ENCODE measurements around the gene CUTA. TPM values are rescaled to one million over a fixed set of nuclear protein-coding genes. Genes with fewer than 3 reads are reported as not detected.

The CUTA gene
- total and polyA plus RNA-seq, 2 of the 13 experiments (the other 11 are each of a cell fraction or from before 2014, with no cell fraction given) = 170 to 180 TPM

DNA sequence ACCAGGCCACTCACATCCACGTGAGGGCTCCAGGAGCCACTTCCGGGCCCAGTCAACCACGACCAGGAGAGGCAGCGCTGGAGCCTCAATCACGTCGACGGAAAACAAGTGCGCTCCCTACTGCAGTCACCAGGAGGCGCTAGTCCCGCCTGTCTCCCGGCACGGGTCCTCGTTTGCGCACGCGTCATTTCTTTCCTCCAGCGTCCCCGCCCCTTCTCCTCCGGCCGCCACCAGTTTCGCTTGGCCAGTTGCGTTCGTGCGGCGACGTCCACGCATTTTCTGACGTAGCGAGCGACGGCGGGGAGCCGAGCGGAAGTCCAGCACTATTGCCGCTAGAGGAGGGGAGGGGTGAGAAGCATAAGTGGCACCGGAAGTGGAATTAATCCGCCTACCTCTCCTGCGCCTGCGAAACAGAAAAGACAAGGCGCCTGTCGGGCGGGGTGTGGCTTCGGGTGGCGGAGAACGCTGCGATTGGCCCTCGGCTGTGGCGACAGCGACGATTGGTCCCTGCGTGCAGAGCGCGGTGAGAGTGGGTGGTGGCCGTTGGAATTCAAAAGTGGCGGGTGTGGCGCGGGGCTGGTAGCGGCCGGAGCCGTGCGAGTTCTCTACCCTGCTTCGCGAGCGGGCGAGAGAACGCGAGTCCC lies 26.5 kb downstream of the CUTA start, which contains the start of gene KIFC1 (continued):
- TF ChIP-seq ZNF775 (CRISPR knock-in tag; IDR thresholded peaks at IDR 0.05; ENCODE audit: borderline replicate concordance) = no peak
- TF ChIP-seq ZBTB26 (CRISPR knock-in tag; IDR thresholded peaks at IDR 0.05; ENCODE audit: borderline replicate concordance) = peak; percentile 78
- TF ChIP-seq HMG20A (CRISPR knock-in tag; IDR thresholded peaks at IDR 0.05; ENCODE audit: borderline replicate concordance) = 0 out of 2 replicates have a peak, but pooled peaks have one; percentile 50
- TF ChIP-seq ZNF776 (CRISPR knock-in tag; IDR thresholded peaks at IDR 0.05) = no peak
- peak; percentile 73; the same call in 1 of the 2 replicates for TF ChIP-seq KLF9 (CRISPR knock-in tag; IDR thresholded peaks at IDR 0.05; ENCODE audit: low read depth)
- TF ChIP-seq ZNF577 (CRISPR knock-in tag; IDR thresholded peaks at IDR 0.05; ENCODE audit: borderline replicate concordance, low read depth) = no peak
- TF ChIP-seq MTF1 (CRISPR knock-in tag; IDR thresholded peaks at IDR 0.05) = no peak
- 0 out of 2 replicates have a peak, but pooled peaks have one; percentile 47 for TF ChIP-seq ZNF337 (CRISPR knock-in tag; IDR thresholded peaks at IDR 0.05; ENCODE audit: borderline replicate concordance, low read depth)
- peak; percentile 75; the same call in 1 of the 2 replicates for TF ChIP-seq RFXAP (CRISPR knock-in tag; IDR thresholded peaks at IDR 0.05; ENCODE audit: borderline replicate concordance)
- TF ChIP-seq HNF4A (CRISPR knock-in tag; IDR thresholded peaks at IDR 0.05) = no peak; the same call in 1 of the 2 replicates
- TF ChIP-seq, protein P1, sequence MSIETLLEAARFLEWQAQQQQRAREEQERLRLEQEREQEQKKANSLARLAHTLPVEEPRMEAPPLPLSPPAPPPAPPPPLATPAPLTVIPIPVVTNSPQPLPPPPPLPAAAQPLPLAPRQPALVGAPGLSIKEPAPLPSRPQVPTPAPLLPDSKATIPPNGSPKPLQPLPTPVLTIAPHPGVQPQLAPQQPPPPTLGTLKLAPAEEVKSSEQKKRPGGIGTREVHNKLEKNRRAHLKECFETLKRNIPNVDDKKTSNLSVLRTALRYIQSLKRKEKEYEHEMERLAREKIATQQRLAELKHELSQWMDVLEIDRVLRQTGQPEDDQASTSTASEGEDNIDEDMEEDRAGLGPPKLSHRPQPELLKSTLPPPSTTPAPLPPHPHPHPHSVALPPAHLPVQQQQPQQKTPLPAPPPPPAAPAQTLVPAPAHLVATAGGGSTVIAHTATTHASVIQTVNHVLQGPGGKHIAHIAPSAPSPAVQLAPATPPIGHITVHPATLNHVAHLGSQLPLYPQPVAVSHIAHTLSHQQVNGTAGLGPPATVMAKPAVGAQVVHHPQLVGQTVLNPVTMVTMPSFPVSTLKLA (IDR thresholded peaks at IDR 0.05) = peak; percentile 85
- TF ChIP-seq RARG (CRISPR knock-in tag; IDR thresholded peaks at IDR 0.05; ENCODE audit: low read depth) = no peak; the same call in 1 of the 2 replicates
- TF ChIP-seq, protein P2, sequence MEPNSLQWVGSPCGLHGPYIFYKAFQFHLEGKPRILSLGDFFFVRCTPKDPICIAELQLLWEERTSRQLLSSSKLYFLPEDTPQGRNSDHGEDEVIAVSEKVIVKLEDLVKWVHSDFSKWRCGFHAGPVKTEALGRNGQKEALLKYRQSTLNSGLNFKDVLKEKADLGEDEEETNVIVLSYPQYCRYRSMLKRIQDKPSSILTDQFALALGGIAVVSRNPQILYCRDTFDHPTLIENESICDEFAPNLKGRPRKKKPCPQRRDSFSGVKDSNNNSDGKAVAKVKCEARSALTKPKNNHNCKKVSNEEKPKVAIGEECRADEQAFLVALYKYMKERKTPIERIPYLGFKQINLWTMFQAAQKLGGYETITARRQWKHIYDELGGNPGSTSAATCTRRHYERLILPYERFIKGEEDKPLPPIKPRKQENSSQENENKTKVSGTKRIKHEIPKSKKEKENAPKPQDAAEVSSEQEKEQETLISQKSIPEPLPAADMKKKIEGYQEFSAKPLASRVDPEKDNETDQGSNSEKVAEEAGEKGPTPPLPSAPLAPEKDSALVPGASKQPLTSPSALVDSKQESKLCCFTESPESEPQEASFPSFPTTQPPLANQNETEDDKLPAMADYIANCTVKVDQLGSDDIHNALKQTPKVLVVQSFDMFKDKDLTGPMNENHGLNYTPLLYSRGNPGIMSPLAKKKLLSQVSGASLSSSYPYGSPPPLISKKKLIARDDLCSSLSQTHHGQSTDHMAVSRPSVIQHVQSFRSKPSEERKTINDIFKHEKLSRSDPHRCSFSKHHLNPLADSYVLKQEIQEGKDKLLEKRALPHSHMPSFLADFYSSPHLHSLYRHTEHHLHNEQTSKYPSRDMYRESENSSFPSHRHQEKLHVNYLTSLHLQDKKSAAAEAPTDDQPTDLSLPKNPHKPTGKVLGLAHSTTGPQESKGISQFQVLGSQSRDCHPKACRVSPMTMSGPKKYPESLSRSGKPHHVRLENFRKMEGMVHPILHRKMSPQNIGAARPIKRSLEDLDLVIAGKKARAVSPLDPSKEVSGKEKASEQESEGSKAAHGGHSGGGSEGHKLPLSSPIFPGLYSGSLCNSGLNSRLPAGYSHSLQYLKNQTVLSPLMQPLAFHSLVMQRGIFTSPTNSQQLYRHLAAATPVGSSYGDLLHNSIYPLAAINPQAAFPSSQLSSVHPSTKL (CRISPR knock-in tag; IDR thresholded peaks at IDR 0.05) = peak; percentile 80
- TF ChIP-seq U2AF1 (optimal IDR thresholded peaks at IDR 0.05; ENCODE audit: low read depth, low read length) = peak; percentile 66
- TF ChIP-seq, protein P3, sequence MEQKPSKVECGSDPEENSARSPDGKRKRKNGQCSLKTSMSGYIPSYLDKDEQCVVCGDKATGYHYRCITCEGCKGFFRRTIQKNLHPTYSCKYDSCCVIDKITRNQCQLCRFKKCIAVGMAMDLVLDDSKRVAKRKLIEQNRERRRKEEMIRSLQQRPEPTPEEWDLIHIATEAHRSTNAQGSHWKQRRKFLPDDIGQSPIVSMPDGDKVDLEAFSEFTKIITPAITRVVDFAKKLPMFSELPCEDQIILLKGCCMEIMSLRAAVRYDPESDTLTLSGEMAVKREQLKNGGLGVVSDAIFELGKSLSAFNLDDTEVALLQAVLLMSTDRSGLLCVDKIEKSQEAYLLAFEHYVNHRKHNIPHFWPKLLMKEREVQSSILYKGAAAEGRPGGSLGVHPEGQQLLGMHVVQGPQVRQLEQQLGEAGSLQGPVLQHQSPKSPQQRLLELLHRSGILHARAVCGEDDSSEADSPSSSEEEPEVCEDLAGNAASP (CRISPR knock-in tag; IDR thresholded peaks at IDR 0.05; ENCODE audit: borderline replicate concordance) = peak; percentile 43
- peak; percentile 59 for TF ChIP-seq PHF8 (CRISPR knock-in tag; IDR thresholded peaks at IDR 0.05)
- TF ChIP-seq SRSF4 (IDR thresholded peaks at IDR 0.05; ENCODE audit: low read depth, low read length, poor library complexity, severe bottlenecking) = no peak
- no peak for TF ChIP-seq ZBTB7A (CRISPR knock-in tag; IDR thresholded peaks at IDR 0.05)
- TF ChIP-seq ZNF724P (CRISPR knock-in tag; IDR thresholded peaks at IDR 0.05; ENCODE audit: borderline replicate concordance) = peak; percentile 97; the same call in 1 of the 2 replicates
- no peak for TF ChIP-seq ZNF296 (CRISPR knock-in tag; conservative IDR thresholded peaks at IDR 0.05)

All from HepG2 (cell line).